SK-N-SH (cell line): Measurements from ENCODE around the gene PCDHGA4. TPM values are rescaled to one million over a fixed set of nuclear protein-coding genes. Genes with fewer than 3 reads are reported as not detected.

Experiments used
- CTCF ChIA-PET: fragments of 300-600, 350-600 bp; formaldehyde crosslinking; extraction: SDS; loops from one replicate; lab custom pipeline; 2021; lab: Yijun Ruan, JAX
- POLR2A ChIA-PET: fragments of 350-600 bp; sonication (Branson Sonifier 250); formaldehyde crosslinking; extraction: SDS; loops from one replicate; lab custom pipeline; 2020; ENCODE audit warnings: antibody characterized with exemption, inconsistent platforms; lab: Yijun Ruan, JAX
- DNase-seq: peaks from one replicate; pipeline ENCODE4 v3.0.0; 2012
- H2AFZ ChIP-seq: fragments of 200-600 bp; sonication (generic); 2 replicates; pipeline ENCODE4 v1.8.1; 2016; ENCODE audit warnings: antibody characterized with exemption, mild to moderate bottlenecking, low read depth
- H3F3A ChIP-seq: fragments of 200-600 bp; sonication (generic); replicated peaks from 2 replicates; pipeline ENCODE3; 2016; ENCODE audit warnings: antibody characterized with exemption, mild to moderate bottlenecking; ENCODE audit not compliant: insufficient read depth
- H3K27ac ChIP-seq, 2 experiments: fragments of 200-500 bp in 1 of 2; fragments of 200-600 bp in 1 of 2; sonication (Bioruptor generic) in 1 of 2; sonication (generic), shearing (Covaris generic) in 1 of 2; 2 replicates each; pipeline versions ENCODE4 v1.5.1 to v1.6.1; 2014 to 2016; ENCODE audit warnings: low read depth in 2 of 2, inconsistent platforms in 1 of 2, low read length in 1 of 2, mild to moderate bottlenecking in 1 of 2, mixed read lengths in 1 of 2
- H3K27me3 ChIP-seq: fragments of 200-600 bp; sonication (generic), shearing (Covaris generic); 2 replicates; pipeline ENCODE4 v1.6.1; 2016; ENCODE audit warnings: mixed run types; ENCODE audit not compliant: insufficient read depth
- H3K36me3 ChIP-seq, 2 experiments: fragments of 200-500 bp in 1 of 2; fragments of 200-600 bp in 1 of 2; sonication (Bioruptor generic) in 1 of 2; sonication (generic) in 1 of 2; replicated peaks in 1 of 2; 2 replicates each; pipeline versions ENCODE3 to v1.5.1; 2014 to 2016; ENCODE audit warnings: low read length in 1 of 2, mild to moderate bottlenecking in 1 of 2; ENCODE audit not compliant: insufficient read depth in 2 of 2, control insufficient read depth in 1 of 2
- H3K4me1 ChIP-seq, 2 experiments: fragments of 200-500 bp in 1 of 2; fragments of 200-600 bp in 1 of 2; sonication (Bioruptor generic) in 1 of 2; sonication (generic), shearing (Covaris generic) in 1 of 2; 2 replicates each; pipeline versions ENCODE4 v1.5.1 to v1.6.1; 2014 to 2016; ENCODE audit warnings: low read depth in 1 of 2, low read length in 1 of 2, mixed run types in 1 of 2; ENCODE audit not compliant: insufficient read depth in 2 of 2, control insufficient read depth in 1 of 2
- H3K4me2 ChIP-seq: fragments of 200-600 bp; sonication (generic), shearing (Covaris generic); 2 replicates; pipeline ENCODE4 v1.6.1; 2017; ENCODE audit warnings: mixed run types
- H3K4me3 ChIP-seq, 2 experiments: fragments of 200-500 bp in 1 of 2; fragments of 200-600 bp in 1 of 2; sonication (Bioruptor generic) in 1 of 2; sonication (generic), shearing (Covaris generic) in 1 of 2; 2 replicates each; pipeline versions ENCODE4 v1.5.1 to v1.8.1; 2014 to 2016; ENCODE audit warnings: low read depth in 2 of 2, inconsistent platforms in 1 of 2, low read length in 1 of 2, mild to moderate bottlenecking in 1 of 2, mixed read lengths in 1 of 2, moderate library complexity in 1 of 2
- H3K79me2 ChIP-seq: fragments of 200-600 bp; sonication (generic); 2 replicates; pipeline ENCODE4 v1.8.1; 2017; ENCODE audit warnings: mild to moderate bottlenecking; ENCODE audit not compliant: insufficient read depth
- H3K9ac ChIP-seq: fragments of 200-600 bp; sonication (generic); 2 replicates; pipeline ENCODE4 v1.6.1; 2017; ENCODE audit warnings: mixed run types
- H3K9me2 ChIP-seq: fragments of 200-600 bp; sonication (generic); 2 replicates; pipeline ENCODE4 v1.6.1; 2017; ENCODE audit warnings: mixed run types
- H3K9me3 ChIP-seq: fragments of 200-600 bp; sonication (generic); 2 replicates; pipeline ENCODE4 v1.6.1; 2017; ENCODE audit warnings: mixed run types, mild to moderate bottlenecking, moderate library complexity
- H4K20me1 ChIP-seq: fragments of 200-600 bp; sonication (generic); 2 replicates; pipeline ENCODE4 v1.6.1; 2017; ENCODE audit warnings: mild to moderate bottlenecking, mixed run types; ENCODE audit not compliant: insufficient read depth
- NRF1 ChIP-seq: IDR thresholded peaks from 2 replicates; pipeline ENCODE4 v1.6.1; 2012; ENCODE audit warnings: low read depth, mild to moderate bottlenecking, low read length
- RAD21 ChIP-seq: IDR thresholded peaks from 2 replicates; pipeline ENCODE4 v1.6.1; 2012; ENCODE audit warnings: mild to moderate bottlenecking, low read length
- SMC3 ChIP-seq: IDR thresholded peaks from 2 replicates; pipeline ENCODE4 v1.6.1; 2012; ENCODE audit warnings: low read depth, low read length, improper control_type of control experiment
- YY1 ChIP-seq: IDR thresholded peaks from 2 replicates; pipeline ENCODE4 v1.4.0; 2012; ENCODE audit warnings: low read depth, mild to moderate bottlenecking
- WGBS: methylation state at CpG from one replicate; pipeline ENCODE4 v1.1.6; 2017; ENCODE audit warnings: low lambda C conversion rate; 5-methylcytosine and 5-hydroxymethylcytosine counted together
- polyA plus RNA-seq, 3 experiments: library from polyadenylated mRNA; depleted of rRNA; stranded (reverse); fragments of >200 nt; gene quantifications; 2 replicates each; pipeline ENCODE4 v1.2.3, GENCODE V29; 2012
- TF ChIP-seq, protein P1 (sequence below): fragments of 150-350 bp; IDR thresholded peaks from 2 replicates; pipeline ENCODE4 v1.6.1; 2016; ENCODE audit warnings: mild to moderate bottlenecking, low read depth, low read length
- TF ChIP-seq, protein P2 (sequence below): fragments of 200-600 bp; sonication (generic); IDR thresholded peaks from 2 replicates; pipeline ENCODE4 v1.6.1; 2017; ENCODE audit warnings: antibody characterized with exemption, mild to moderate bottlenecking, moderate library complexity
- TF ChIP-seq, protein P3 (sequence below): fragments of 150-350 bp; IDR thresholded peaks from 2 replicates; pipeline ENCODE4 v1.6.1; 2017; ENCODE audit warnings: antibody characterized with exemption, low read length, low read depth, borderline replicate concordance
- TF ChIP-seq, protein P4 (sequence below): IDR thresholded peaks from 2 replicates; pipeline ENCODE4 v1.4.0; 2012; ENCODE audit warnings: low read depth, borderline replicate concordance

PCDHGA4 gene
- polyA plus RNA-seq, 1 of the 3 experiments (the other 2 are of a cell fraction): 2.2 TPM

DNA sequence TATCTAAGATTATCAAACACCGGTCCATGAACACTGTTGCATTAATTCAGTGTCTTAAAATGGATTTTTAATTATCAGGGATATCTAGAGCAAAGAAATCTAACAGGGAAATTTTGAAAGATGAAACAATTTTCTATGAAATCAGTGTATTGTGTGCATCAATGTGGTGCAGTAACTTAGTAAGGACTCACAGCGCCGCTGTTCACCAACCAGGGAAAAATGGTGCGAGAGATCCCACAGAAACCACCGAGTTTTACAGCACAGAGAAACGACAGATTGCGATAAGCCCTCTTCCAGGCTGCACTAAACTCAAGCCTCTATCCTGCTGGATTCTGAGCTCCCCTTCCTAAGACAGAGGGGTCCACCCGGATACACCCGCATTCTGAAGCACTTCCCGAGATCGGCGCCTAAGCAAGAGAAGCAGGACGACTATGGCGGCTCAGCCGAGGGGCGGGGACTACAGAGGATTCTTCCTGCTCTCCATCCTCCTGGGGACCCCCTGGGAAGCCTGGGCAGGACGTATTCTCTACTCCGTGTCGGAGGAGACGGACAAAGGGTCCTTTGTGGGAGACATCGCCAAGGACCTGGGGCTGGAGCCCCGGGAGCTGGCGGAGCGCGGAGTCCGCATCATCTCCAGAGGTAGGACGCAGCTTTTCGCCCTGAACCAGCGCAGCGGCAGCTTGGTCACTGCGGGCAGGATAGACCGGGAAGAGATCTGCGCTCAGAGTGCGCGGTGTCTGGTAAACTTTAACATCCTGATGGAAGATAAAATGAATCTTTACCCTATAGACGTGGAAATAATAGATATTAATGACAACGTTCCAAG is 27.9 kb downstream of the PCDHGA4 start, which contains the start of gene PCDHGA7:
PCDHGA7 (plus strand) TSS at position 274 of the 826 bp plus-strand sequence; CDS start at position 432, 158 bp downstream.
- H3K9me2 ChIP-seq: no peaks in the 10 kb centered on the region
- H3K36me3 ChIP-seq: peaks cover 0 to 4% of the 10 kb centered on the region in 2 experiments
- WGBS: 30% methylated on average over 36 of the region's 37 CpGs
- peak within 1 kb of the TSS; percentile 58 for H3K4me2 ChIP-seq
- TF ChIP-seq, protein P1, sequence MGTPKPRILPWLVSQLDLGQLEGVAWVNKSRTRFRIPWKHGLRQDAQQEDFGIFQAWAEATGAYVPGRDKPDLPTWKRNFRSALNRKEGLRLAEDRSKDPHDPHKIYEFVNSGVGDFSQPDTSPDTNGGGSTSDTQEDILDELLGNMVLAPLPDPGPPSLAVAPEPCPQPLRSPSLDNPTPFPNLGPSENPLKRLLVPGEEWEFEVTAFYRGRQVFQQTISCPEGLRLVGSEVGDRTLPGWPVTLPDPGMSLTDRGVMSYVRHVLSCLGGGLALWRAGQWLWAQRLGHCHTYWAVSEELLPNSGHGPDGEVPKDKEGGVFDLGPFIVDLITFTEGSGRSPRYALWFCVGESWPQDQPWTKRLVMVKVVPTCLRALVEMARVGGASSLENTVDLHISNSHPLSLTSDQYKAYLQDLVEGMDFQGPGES: no peak
- TF ChIP-seq, protein P2, sequence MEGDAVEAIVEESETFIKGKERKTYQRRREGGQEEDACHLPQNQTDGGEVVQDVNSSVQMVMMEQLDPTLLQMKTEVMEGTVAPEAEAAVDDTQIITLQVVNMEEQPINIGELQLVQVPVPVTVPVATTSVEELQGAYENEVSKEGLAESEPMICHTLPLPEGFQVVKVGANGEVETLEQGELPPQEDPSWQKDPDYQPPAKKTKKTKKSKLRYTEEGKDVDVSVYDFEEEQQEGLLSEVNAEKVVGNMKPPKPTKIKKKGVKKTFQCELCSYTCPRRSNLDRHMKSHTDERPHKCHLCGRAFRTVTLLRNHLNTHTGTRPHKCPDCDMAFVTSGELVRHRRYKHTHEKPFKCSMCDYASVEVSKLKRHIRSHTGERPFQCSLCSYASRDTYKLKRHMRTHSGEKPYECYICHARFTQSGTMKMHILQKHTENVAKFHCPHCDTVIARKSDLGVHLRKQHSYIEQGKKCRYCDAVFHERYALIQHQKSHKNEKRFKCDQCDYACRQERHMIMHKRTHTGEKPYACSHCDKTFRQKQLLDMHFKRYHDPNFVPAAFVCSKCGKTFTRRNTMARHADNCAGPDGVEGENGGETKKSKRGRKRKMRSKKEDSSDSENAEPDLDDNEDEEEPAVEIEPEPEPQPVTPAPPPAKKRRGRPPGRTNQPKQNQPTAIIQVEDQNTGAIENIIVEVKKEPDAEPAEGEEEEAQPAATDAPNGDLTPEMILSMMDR: peak; percentile 65
- TF ChIP-seq NRF1: no peak
- peak; percentile 83 for TF ChIP-seq RAD21
- peak; percentile 63; the same call in 1 of the 2 replicates for TF ChIP-seq YY1
- TF ChIP-seq, protein P3, sequence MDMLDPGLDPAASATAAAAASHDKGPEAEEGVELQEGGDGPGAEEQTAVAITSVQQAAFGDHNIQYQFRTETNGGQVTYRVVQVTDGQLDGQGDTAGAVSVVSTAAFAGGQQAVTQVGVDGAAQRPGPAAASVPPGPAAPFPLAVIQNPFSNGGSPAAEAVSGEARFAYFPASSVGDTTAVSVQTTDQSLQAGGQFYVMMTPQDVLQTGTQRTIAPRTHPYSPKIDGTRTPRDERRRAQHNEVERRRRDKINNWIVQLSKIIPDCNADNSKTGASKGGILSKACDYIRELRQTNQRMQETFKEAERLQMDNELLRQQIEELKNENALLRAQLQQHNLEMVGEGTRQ: no peak
- peak; percentile 60 for TF ChIP-seq SMC3
- TF ChIP-seq, protein P4, sequence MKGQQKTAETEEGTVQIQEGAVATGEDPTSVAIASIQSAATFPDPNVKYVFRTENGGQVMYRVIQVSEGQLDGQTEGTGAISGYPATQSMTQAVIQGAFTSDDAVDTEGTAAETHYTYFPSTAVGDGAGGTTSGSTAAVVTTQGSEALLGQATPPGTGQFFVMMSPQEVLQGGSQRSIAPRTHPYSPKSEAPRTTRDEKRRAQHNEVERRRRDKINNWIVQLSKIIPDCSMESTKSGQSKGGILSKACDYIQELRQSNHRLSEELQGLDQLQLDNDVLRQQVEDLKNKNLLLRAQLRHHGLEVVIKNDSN: no peak
- H3F3A ChIP-seq: no peaks in the 10 kb centered on the region
- POLR2A ChIA-PET: interaction anchor here (1.2 to 1.5 kb wide), 3 partner anchors 62 to 178 kb away, joined by 3 to 6 read pairs (median 4); partner anchors contain the start of gene TAF7
- H3K79me2 ChIP-seq: 0 out of 2 replicates have a peak, but pooled peaks cover 5% of the 10 kb centered on the region
- DNase-seq: peak; percentile 70
- peak within 1 kb of the TSS; percentile 55 to 83 for H3K27ac ChIP-seq
- peak within 1 kb of the TSS; percentile 74 for H3K9ac ChIP-seq
- no peaks in the 10 kb centered on the region for H3K27me3 ChIP-seq
- H3K9me3 ChIP-seq: no peaks in the 10 kb centered on the region
- CTCF ChIA-PET: interaction anchor here (1.0 to 2.2 kb wide), 14 partner anchors 11 to 261 kb away, joined by 3 to 16 read pairs (median 4); partner anchors contain the start of genes PCDHB14 and PCDHB4
- H3K4me1 ChIP-seq: no peaks in the 10 kb centered on the region; a peak in 1 of 4 replicates
- no peaks in the 10 kb centered on the region for H4K20me1 ChIP-seq
- peak within 1 kb of the TSS; percentile 53 to 62 for H3K4me3 ChIP-seq
- peak within 1 kb of the TSS; percentile 76 for H2AFZ ChIP-seq
